ENCODE results near the gene GNAZ. TPM values are rescaled to one million over a fixed set of nuclear protein-coding genes. Genes with fewer than 3 reads are reported as not detected.

Gene GNAZ
- total RNA-seq, 1 donor from 2014 or later: 0.39 TPM

DNA sequence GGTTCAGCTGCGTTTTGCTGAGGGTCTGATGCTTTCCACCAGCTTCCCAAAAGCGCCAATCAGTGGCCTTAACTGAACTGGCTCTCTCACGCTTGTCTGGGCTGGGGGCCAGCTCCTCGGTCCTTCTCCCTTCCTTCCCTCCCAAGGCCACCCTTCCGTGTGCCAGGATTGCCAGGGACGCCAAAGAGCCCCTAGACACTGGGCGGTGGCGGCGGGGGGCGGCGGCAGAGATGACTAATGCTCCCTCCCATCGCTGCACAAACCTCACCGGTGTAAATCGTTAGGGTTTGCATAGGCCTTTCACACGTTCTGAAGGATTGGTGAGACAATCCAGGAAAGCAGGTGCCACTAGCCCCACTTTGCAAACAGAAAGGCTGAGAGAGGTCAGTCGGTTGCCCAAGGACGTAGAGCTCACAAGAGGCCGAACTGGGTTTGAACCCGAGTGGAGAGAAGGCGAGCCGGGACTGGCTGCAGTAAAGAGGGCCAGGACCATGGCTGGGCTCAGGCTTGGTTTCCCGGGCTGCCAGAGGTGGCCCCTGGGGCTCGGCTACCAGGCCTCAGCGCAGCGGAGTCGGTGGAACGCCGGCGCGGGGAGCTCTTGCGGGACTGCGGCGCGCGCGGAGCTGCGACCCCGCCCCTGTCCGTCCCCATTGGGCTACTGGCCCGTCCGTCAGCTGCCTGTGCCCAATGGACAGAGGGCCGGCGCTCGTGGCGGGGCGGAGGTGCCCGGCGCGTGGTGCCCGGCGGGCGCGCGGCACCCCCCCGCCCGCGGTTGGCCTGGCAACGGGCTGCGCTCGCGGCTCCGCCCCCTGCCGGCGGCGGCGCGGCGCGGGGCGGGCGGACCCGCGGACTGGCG is 589 bp upstream of the GNAZ start:
- Mint-ChIP-seq H3K27me3 (ENCODE audit: low read depth) (peaks cover 46% of the 10 kb centered on the region), H3K9me3 (no peaks in the 10 kb centered on the region), H3K4me3 (ENCODE audit: low read depth) (peak overlapping the region; percentile 74), H3K4me1 (ENCODE audit: low read depth) (peaks cover 5% of the 10 kb centered on the region), H3K27ac (no peak overlapping the region), H3K36me3 (ENCODE audit: low read depth) (no peaks in the 10 kb centered on the region)
- peak; percentile 80 for DNase-seq (ENCODE audit: low spot score)
- intact Hi-C loops (cut with micrococcal nuclease): no loop called here

DNA sequence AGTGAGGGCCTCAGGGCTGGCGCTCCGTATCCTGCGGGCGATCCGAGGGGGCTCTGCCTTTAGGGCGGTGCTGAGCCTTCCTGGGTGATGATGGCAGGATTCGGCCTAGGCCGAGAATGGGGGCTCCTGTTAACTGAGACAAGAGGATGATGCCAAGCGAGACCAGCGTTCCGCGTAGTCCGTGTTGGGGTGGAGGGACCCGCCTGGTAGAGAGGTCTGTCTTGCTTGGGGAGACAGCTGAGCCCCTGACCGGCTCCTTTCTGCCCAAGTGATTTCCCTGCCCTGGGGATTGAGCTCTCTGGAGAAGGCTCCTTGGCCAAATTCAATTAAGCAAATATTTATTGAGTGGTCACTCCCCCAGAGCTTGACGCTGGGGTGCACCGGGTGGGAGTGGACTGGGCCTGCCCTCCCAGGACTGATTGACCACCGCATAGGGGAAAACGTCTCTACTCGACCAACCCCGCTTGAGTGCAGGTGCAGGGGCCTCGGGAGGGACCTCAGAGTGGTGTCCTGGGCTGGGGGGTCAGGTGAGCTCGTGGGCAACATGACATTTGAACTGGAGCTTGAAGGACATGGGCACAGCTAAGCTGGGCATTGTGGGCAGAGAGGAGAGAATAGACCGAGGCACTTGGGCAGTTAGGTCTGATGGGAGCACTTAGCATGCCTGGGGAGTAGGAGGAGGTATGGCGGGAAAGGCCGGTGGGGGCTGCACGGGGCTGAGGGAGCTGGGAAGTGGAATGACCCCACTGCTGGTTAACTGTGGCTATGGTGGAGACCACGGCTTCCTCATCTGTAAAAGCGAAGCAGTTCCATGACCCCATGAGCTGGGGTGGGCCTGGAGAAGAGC is 1.1 kb downstream of the GNAZ start:
- no peaks in the 10 kb centered on the region for H3K36me3 Mint-ChIP-seq (ENCODE audit: low read depth)
- peaks cover 46% of the 10 kb centered on the region for H3K27me3 Mint-ChIP-seq (ENCODE audit: low read depth)
- H3K4me3 Mint-ChIP-seq (ENCODE audit: low read depth): peak overlapping the region; percentile 67
- H3K9me3 Mint-ChIP-seq: no peaks in the 10 kb centered on the region
- peaks cover 5% of the 10 kb centered on the region for H3K4me1 Mint-ChIP-seq (ENCODE audit: low read depth)
- DNase-seq (ENCODE audit: low spot score): no peak
- H3K27ac Mint-ChIP-seq: no peak overlapping the region
- intact Hi-C loops (cut with micrococcal nuclease): no loop called here

DNA sequence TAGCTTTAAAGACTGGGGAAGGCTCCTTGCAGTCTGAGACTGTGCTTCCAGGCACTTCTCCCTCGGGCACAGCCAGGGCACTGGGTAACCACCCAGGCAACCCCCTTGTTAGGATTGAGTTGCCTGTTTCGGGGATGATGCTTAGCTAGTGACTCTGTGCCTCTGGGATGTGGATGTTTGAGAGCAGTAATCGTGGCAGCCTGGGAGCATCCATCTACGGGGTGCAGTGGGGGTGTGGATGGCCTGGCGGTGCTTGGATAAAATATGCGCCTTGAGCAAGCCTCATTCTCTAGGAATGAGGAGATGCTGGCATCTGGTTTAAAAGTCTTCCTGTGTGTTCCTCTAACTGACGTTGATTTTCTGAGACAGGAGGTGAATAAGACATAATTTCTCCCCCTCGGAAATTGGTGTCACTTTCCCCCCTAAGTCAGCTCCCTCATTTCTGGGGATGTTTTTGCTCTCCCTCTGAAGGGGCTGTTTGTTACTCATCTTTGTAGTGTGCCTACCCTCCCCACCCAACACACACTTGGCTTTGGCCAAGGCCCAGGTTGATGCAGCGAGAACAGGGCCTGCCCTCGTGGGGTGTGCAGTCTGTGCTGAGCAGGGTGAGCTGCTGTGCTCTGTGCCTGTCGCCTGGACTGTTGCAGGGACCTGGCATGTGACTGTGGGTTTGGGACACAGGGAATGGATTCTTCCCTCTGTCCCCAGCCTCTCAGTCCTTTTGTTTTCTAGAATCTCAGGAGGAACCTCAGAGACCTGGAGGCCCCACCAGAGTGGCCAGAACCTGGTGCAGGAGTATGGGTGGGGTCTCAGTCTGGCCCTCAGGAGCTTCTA is 2.0 kb downstream of the GNAZ start:
- Mint-ChIP-seq H3K27me3 (ENCODE audit: low read depth) (peaks cover 46% of the 10 kb centered on the region), H3K4me1 (ENCODE audit: low read depth) (peaks cover 5% of the 10 kb centered on the region), H3K36me3 (ENCODE audit: low read depth) (no peaks in the 10 kb centered on the region), H3K4me3 (ENCODE audit: low read depth) (no peak overlapping the region), H3K9me3 (no peaks in the 10 kb centered on the region), H3K27ac (no peak overlapping the region)
- intact Hi-C loops (cut with micrococcal nuclease): no loop called here
- DNase-seq (ENCODE audit: low spot score): no peak

DNA sequence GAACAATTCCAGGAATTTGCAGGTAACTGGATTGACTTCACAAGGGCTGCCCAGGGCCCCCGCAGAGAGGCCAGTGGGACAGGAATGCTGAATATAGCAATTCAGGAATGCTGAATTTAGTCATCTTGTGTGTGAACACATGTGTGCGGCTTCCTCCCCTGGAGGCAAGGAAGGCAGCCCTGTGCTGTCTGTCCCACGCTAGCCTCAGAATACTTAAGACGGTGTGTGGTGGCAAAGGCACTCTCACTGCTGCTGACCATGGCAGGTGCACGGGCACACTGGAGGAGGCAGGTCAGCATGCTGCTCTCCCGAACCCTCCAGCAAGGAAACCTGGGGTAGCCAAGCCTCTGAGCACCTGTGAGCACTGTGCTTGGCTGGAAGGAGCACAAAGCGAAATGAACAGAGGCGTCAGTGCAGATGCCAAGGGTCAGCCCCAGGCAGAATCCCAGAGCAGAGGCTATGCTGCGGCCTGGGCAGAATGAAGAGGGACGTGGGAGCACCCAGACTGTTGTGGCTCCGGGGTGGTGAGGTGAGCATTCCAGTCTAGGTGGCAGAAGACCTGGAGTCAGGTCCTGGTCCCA is 2.7 kb downstream of the GNAZ start:
- Mint-ChIP-seq H3K27me3 (ENCODE audit: low read depth) (peaks cover 40% of the 10 kb centered on the region), H3K27ac (no peak overlapping the region), H3K4me1 (ENCODE audit: low read depth) (peaks cover 5% of the 10 kb centered on the region), H3K36me3 (ENCODE audit: low read depth) (no peaks in the 10 kb centered on the region), H3K4me3 (ENCODE audit: low read depth) (no peak overlapping the region), H3K9me3 (no peaks in the 10 kb centered on the region)
- DNase-seq (ENCODE audit: low spot score): no peak
- intact Hi-C loops (cut with micrococcal nuclease): no loop called here

DNA sequence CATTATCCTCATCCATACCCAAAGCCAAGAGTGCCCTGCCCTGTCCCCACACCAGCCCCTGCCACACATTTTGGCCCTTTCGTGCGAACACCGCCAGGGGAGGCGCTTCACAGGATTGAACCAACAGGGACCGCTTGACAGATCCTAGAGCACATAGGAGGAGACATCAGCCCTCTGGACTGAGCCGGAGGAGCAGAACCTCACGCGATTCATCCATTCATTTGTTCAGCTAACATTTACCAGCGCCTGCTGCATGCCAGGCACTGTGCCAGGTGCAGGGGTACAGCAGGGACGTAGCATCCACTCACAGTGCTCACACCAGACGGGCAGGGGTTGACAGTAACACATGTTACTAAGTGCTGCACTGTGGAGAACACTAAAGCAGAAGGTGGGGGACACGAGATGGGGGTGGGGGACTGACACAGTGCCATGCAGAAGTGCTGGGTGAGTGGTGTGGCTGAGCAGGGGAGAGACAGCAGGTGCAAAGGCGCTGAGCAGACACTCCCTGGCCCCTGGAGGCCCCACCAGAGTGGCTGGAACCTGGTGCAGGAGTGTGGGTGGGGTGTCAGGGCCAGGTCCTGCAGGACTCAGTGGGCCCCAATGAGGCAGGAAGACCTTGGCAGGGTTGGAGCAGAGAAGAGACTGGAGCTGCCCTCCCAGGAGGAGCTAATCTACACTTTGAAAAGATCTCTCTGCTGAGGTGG is 3.4 kb downstream of the GNAZ start:
- intact Hi-C loops (cut with micrococcal nuclease): no loop called here
- Mint-ChIP-seq H3K27ac (no peak overlapping the region), H3K9me3 (no peaks in the 10 kb centered on the region), H3K36me3 (ENCODE audit: low read depth) (no peaks in the 10 kb centered on the region), H3K27me3 (ENCODE audit: low read depth) (peaks cover 35% of the 10 kb centered on the region), H3K4me3 (ENCODE audit: low read depth) (no peak overlapping the region), H3K4me1 (ENCODE audit: low read depth) (peaks cover 5% of the 10 kb centered on the region)
- DNase-seq (ENCODE audit: low spot score): no peak

DNA sequence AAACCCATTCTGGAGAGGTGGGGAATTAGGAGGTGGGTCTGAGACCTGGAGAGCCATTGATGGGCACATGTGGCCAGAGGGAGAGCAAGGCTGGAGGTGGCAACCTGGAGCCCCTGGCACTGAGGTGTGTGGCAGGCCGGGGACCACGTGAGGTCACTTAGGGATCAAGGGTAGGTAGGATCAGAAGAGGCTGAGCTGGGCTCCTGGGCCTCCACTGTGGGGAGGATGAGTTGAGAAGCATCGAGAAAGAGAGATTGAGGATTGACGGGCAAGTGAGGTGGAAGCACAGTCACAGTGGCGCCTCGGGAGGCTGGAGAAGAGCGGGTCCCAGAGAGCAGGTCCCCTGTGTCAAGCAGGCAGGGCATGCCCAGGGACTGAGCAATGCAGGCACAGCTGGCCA is 4.1 kb downstream of the GNAZ start:
- Mint-ChIP-seq H3K27ac (no peak overlapping the region), H3K4me3 (ENCODE audit: low read depth) (no peak overlapping the region), H3K9me3 (no peaks in the 10 kb centered on the region), H3K4me1 (ENCODE audit: low read depth) (peaks cover 5% of the 10 kb centered on the region), H3K27me3 (ENCODE audit: low read depth) (peaks cover 29% of the 10 kb centered on the region), H3K36me3 (ENCODE audit: low read depth) (no peaks in the 10 kb centered on the region)
- intact Hi-C loops (cut with micrococcal nuclease): no loop called here
- DNase-seq (ENCODE audit: low spot score): no peak

DNA sequence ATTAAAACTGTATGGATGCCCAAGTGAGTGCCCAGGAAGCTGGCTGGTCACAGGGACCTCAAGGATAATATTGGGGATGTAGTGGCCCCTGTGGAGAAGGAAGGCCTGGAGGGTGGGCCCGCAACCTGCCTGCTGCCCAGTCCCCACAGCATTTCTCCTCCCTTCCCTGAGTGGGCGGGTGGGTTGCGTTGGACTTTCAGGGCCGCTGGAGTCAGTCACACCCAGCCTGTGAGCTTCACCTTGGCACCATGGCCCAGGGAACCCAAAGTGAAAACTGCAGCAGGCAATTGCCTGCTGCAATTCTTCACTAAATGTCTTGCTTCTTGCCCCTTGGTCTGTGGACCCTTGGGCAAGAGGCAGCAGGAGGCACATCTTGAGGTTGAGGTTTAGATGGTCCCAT is 4.7 kb downstream of the GNAZ start:
- Mint-ChIP-seq H3K9me3 (no peaks in the 10 kb centered on the region), H3K4me1 (ENCODE audit: low read depth) (peaks cover 4% of the 10 kb centered on the region), H3K27me3 (ENCODE audit: low read depth) (peaks cover 26% of the 10 kb centered on the region), H3K27ac (no peak overlapping the region), H3K4me3 (ENCODE audit: low read depth) (no peak overlapping the region), H3K36me3 (ENCODE audit: low read depth) (no peaks in the 10 kb centered on the region)
- intact Hi-C loops (cut with micrococcal nuclease): no loop called here
- DNase-seq (ENCODE audit: low spot score): no peak

DNA sequence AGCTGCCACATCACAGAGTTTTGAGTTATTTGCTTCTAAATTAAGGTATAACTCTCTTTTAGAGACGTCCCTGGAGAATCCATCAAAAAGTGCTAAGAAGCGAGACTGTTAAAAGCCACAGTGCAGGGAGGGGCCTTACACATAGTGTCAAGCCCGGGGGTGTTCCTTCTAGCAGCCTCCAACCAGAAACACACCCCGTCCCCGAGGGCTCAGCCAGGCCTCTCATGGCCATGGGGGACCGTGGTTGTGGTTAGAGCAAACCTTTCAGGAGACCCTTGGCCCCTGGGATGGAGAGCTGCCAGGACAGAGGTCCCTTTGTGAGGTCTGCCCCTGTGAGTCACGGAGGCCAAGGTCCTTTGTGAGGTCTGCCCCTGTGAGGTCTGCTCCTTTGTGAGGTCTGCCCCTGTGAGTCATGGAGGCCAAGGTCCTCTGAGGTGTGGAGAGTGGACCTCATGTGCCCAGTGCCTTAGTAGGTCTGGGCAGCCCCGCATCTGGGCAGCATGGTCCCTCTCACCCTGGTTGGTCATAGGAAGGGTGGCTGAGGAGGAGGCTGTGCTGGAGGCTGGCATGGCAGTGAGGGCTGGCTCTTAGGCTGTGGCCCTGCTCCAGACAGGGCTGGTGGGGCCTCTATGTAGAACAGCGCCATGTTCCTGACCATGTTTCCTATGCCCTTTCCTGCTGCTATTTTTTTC is 5.4 kb downstream of the GNAZ start:
- no peaks in the 10 kb centered on the region for H3K36me3 Mint-ChIP-seq (ENCODE audit: low read depth)
- H3K4me3 Mint-ChIP-seq (ENCODE audit: low read depth): no peak overlapping the region
- intact Hi-C loops (cut with micrococcal nuclease): no loop called here
- H3K9me3 Mint-ChIP-seq: no peaks in the 10 kb centered on the region
- peaks cover 4% of the 10 kb centered on the region for H3K4me1 Mint-ChIP-seq (ENCODE audit: low read depth)
- peaks cover 26% of the 10 kb centered on the region for H3K27me3 Mint-ChIP-seq (ENCODE audit: low read depth)
- no peak for DNase-seq (ENCODE audit: low spot score)
- no peak overlapping the region for H3K27ac Mint-ChIP-seq

DNA sequence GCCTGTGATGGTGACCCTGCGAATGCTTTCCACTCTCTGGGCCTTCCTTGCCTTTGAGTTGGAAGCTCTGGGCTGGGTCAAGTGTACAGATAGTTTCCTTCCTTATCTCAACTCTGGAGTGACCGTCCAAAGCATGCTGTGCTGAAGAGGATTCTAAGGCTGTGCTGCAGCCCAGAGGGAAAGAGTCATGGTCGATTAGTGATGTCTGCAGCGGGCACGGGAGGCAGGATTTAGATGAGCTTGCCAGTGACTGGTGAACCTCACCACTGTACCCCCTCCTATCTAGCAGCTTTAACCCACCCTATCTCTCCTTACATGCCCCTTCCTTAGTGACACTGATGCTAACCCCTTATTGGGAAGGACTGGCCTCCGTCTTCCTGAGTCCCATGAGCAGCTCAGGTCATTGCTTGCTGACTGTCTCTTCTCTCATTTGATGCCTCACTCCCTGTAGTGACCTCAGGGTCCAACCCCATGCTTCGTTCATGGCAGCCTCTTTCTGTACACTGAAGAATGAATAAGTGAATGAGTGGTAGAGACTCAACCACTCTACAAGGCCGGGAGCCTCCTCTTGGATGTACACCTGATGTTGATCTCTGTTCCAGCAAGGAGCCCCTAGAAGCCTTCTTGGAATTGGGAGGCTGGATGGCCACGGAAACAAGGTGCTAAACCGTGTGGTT is 6.7 kb downstream of the GNAZ start:
- H3K4me3 Mint-ChIP-seq (ENCODE audit: low read depth): no peak overlapping the region
- no peaks in the 10 kb centered on the region for H3K36me3 Mint-ChIP-seq (ENCODE audit: low read depth)
- no peaks in the 10 kb centered on the region for H3K9me3 Mint-ChIP-seq
- H3K27ac Mint-ChIP-seq: no peak overlapping the region
- H3K4me1 Mint-ChIP-seq (ENCODE audit: low read depth): peaks cover 3% of the 10 kb centered on the region
- DNase-seq (ENCODE audit: low spot score): no peak
- peaks cover 14% of the 10 kb centered on the region for H3K27me3 Mint-ChIP-seq (ENCODE audit: low read depth)
- intact Hi-C loops (cut with micrococcal nuclease): no loop called here

DNA sequence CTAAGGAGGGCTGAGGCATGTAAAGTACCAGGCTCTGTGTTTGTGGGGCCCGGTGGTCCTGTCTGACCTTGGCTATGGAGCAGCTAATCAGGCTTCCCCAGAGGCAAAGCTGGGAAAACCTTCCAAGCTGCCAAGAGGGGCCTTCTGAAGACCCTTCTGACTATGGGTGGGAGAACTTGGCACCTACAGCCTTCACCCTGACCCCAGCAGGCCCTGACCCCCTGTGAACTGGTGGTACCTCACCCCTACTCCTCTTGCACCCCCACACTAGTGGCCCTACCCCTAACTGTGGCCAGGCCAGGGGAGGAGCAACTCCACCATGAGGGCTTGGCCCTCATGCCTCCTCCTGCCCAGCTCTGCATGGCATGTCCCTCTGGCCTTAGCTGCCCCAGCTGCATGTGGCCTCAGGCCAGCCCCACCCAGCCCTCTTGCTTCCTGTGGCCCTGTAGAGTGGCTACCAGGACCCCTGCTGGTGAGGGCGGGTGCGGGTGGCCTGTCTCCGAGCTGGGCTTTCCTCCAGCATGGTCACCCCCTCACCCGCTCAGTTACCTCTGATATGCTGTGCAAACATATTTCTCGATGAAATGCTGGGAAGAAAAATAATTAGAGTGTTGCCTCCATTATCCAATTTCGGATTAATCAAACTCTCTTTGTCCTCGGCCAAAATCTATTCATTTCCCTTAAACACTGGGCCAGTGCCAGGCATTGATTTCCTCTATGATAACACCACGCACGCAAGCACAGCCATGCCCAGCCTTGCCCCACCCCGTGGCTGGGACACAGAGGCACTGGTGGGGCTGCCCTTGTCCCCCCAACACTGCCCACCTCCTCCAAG is 7.5 kb downstream of the GNAZ start:
- intact Hi-C loops (cut with micrococcal nuclease): no loop called here
- Mint-ChIP-seq H3K9me3 (no peaks in the 10 kb centered on the region), H3K4me3 (ENCODE audit: low read depth) (no peak overlapping the region), H3K36me3 (ENCODE audit: low read depth) (no peaks in the 10 kb centered on the region), H3K27me3 (ENCODE audit: low read depth) (peaks cover 8% of the 10 kb centered on the region), H3K4me1 (ENCODE audit: low read depth) (peaks cover 3% of the 10 kb centered on the region), H3K27ac (no peak overlapping the region)
- no peak for DNase-seq (ENCODE audit: low spot score)

DNA sequence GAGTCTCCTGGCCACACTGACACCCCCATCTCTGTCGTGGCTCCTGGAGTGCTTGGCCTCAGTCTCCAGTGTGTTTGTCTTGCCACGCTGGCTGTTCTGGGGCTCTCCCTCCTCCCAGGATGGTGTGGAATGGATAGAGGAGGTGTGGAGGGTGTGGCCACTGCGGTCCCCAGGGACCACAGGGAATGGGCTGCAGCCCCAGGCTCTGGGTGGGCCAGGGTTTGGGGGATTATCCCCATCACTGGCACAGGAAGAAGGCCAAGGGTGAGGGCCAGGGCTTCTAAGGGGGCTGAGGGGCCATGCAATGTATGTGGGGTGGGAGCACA is 8.1 kb downstream of the GNAZ start:
- DNase-seq (ENCODE audit: low spot score): no peak
- intact Hi-C loops (cut with micrococcal nuclease): no loop called here
- Mint-ChIP-seq H3K4me1 (ENCODE audit: low read depth) (peaks cover 3% of the 10 kb centered on the region), H3K9me3 (no peaks in the 10 kb centered on the region), H3K36me3 (ENCODE audit: low read depth) (no peaks in the 10 kb centered on the region), H3K27me3 (ENCODE audit: low read depth) (peaks cover 5% of the 10 kb centered on the region), H3K27ac (no peak overlapping the region), H3K4me3 (ENCODE audit: low read depth) (no peak overlapping the region)
